ENCODE data around the gene CLEC1B.
"Not testable (repeated sequence)": the region's sequence is repeated elsewhere in the genome, so short reads cannot be mapped to it uniquely, and the experiment has no call there.

- TF ChIP-seq CTCF (conservative IDR thresholded peaks at IDR 0.05 in 1 of 2, IDR thresholded peaks at IDR 0.05 in 1 of 2; ENCODE audit: extremely low read depth in 1 of 2, insufficient read depth in 1 of 2, low read depth in 1 of 2, low read length in 2 of 2); EZH2 (IDR thresholded peaks at IDR 0.05; ENCODE audit: borderline replicate concordance, low read length): not testable (repeated sequence)
Measured at GRCh38 chr12:9974731-9975130, 24.2 kb downstream of the CLEC1B start.

All from mammary epithelial cell (primary cell).